ENCODE measurements around the gene NUFIP1. TPM values are rescaled to one million over a fixed set of nuclear protein-coding genes. Genes with fewer than 3 reads are reported as not detected.

NUFIP1 gene
- total and polyA plus RNA-seq, 2 experiments from 2014 or later: 7.7 to 23.9 TPM

- no peak for ATAC-seq
- no peak overlapping the region for H3K27ac ChIP-seq (ENCODE audit: low read depth)
- DNase-seq (ENCODE audit: low spot score): no peak
- peak overlapping the region; percentile 81; the same call in 1 of the 2 replicates for H2AFZ ChIP-seq
- TF ChIP-seq CTCF (conservative IDR thresholded peaks at IDR 0.05; ENCODE audit: low read depth in 2 of 2): no peak
- no peak for TF ChIP-seq EZH2phosphoT487 (IDR thresholded peaks at IDR 0.05; ENCODE audit: unreplicated experiment)
- TF ChIP-seq CREB1 (CRISPR knock-in tag; IDR thresholded peaks at IDR 0.05; ENCODE audit: low read depth): no peak
- no peak for TF ChIP-seq ZNF114 (CRISPR knock-in tag; IDR thresholded peaks at IDR 0.05)
- no peak for TF ChIP-seq ETS1 (IDR thresholded peaks at IDR 0.05)
- TF ChIP-seq ZNF331 (CRISPR knock-in tag; IDR thresholded peaks at IDR 0.05; ENCODE audit: low read depth): no peak
- no peak for TF ChIP-seq JUNB (IDR thresholded peaks at IDR 0.05; ENCODE audit: unreplicated experiment)
- TF ChIP-seq REST (IDR thresholded peaks at IDR 0.05; ENCODE audit: unreplicated experiment): no peak
- no peak for TF ChIP-seq POLR2AphosphoS5 (IDR thresholded peaks at IDR 0.05; ENCODE audit: low read depth)
- Mint-ChIP-seq H3K36me3 (ENCODE audit: low read depth) (no peaks in the 10 kb centered on the region), H3K27ac (peak overlapping the region; percentile 22; the same call in 1 of the 2 replicates), H3K4me1 (peaks cover 32% of the 10 kb centered on the region), H3K9me3 (no peaks in the 10 kb centered on the region), H3K27me3 (ENCODE audit: insufficient read depth, low read depth, poor library complexity) (peaks cover 4% of the 10 kb centered on the region), H3K4me3 (no peak overlapping the region)
- H3K4me1 ChIP-seq (ENCODE audit: insufficient read depth): peaks cover 4% of the 10 kb centered on the region; the same call in 1 of the 2 replicates
- no peaks in the 10 kb centered on the region for H3K27me3 ChIP-seq (ENCODE audit: insufficient read depth)
- H3K79me2 ChIP-seq (replicated peaks; ENCODE audit: insufficient read depth): no peaks in the 10 kb centered on the region
- no peak overlapping the region for H3K4me3 ChIP-seq
- H3F3A ChIP-seq (replicated peaks; ENCODE audit: low read depth): no peaks in the 10 kb centered on the region
- H4K20me1 ChIP-seq (replicated peaks; ENCODE audit: insufficient read depth): no peaks in the 10 kb centered on the region
- no peaks in the 10 kb centered on the region for H3K9me2 ChIP-seq (ENCODE audit: insufficient read depth)
- H3K4me2 ChIP-seq: no peak overlapping the region
- no peaks in the 10 kb centered on the region for H3K36me3 ChIP-seq (ENCODE audit: insufficient read depth)
These were observed 59.6 kb downstream of the NUFIP1 start for GRCh38 chr13:44929692-44930091.

- H3K27me3 Mint-ChIP-seq (ENCODE audit: insufficient read depth, low read depth, poor library complexity): peaks cover 6% of the 10 kb centered on the region
- Histone ChIP-seq H3K4me2 (no peak overlapping the region), H2AFZ (no peak overlapping the region), H4K20me1 (replicated peaks; ENCODE audit: insufficient read depth) (no peaks in the 10 kb centered on the region), H3K9me2 (ENCODE audit: insufficient read depth) (no peaks in the 10 kb centered on the region), H3K79me2 (replicated peaks; ENCODE audit: insufficient read depth) (no peaks in the 10 kb centered on the region), H3K27me3 (ENCODE audit: insufficient read depth) (no peaks in the 10 kb centered on the region), H3F3A (replicated peaks; ENCODE audit: low read depth) (no peaks in the 10 kb centered on the region), H3K27ac (ENCODE audit: low read depth) (no peak overlapping the region), H3K4me1 (ENCODE audit: insufficient read depth) (peaks cover 4% of the 10 kb centered on the region; the same call in 1 of the 2 replicates), H3K36me3 (ENCODE audit: insufficient read depth) (no peaks in the 10 kb centered on the region), H3K4me3 (no peak overlapping the region)
- H3K4me1 Mint-ChIP-seq: peaks cover 28% of the 10 kb centered on the region
- H3K36me3 Mint-ChIP-seq (ENCODE audit: low read depth): no peaks in the 10 kb centered on the region
- no peak overlapping the region for H3K4me3 Mint-ChIP-seq
- H3K27ac Mint-ChIP-seq: no peak overlapping the region
- DNase-seq (ENCODE audit: low spot score): no peak
- H3K9me3 Mint-ChIP-seq: no peaks in the 10 kb centered on the region
- no peak for ATAC-seq
- TF ChIP-seq EZH2phosphoT487 (IDR thresholded peaks at IDR 0.05; ENCODE audit: unreplicated experiment): no peak
- TF ChIP-seq ZNF114 (CRISPR knock-in tag; IDR thresholded peaks at IDR 0.05): no peak
- TF ChIP-seq ETS1 (IDR thresholded peaks at IDR 0.05): no peak
- no peak for TF ChIP-seq POLR2AphosphoS5 (IDR thresholded peaks at IDR 0.05; ENCODE audit: low read depth)
- no peak for TF ChIP-seq REST (IDR thresholded peaks at IDR 0.05; ENCODE audit: unreplicated experiment)
- no peak for TF ChIP-seq NANOG (IDR thresholded peaks at IDR 0.05; ENCODE audit: borderline replicate concordance)
- no peak for TF ChIP-seq CTCF (conservative IDR thresholded peaks at IDR 0.05; ENCODE audit: low read depth in 2 of 2)
These were observed 61.3 kb downstream of the NUFIP1 start for GRCh38 chr13:44927968-44928367.
